Natural killer cell (primary cell): ENCODE measurements around the gene TMBIM6. TPM values are rescaled to one million over a fixed set of nuclear protein-coding genes. Genes with fewer than 3 reads are reported as not detected.

ENCODE experiments used
- ATAC-seq, 3 donors: fragments of 150-1000 bp in 2 of 3; fragments of 200-7000 bp in 1 of 3; cut with Tn5 transposase; 1 replicate in 1 of 3; 2 replicates in 2 of 3; pipeline ENCODE4 v1.10.0; 2021; ENCODE audit warnings: mild to moderate bottlenecking in 2 of 3, moderate library complexity in 2 of 3
- DNase-seq, 2 donors: peaks; one replicate each; pipeline versions ENCODE4 v3.0.0 to v3.0.0-alpha.2; 2013 to 2021; ENCODE audit warnings: mixed read lengths in 1 of 2
- H3K27ac ChIP-seq: one replicate; pipeline ENCODE4 v1.5.1; 2013; ENCODE audit warnings: mild to moderate bottlenecking, low read length
- H3K27me3 ChIP-seq: one replicate; pipeline ENCODE4 v1.6.1; 2013; ENCODE audit warnings: low read length; ENCODE audit not compliant: control insufficient read depth, insufficient read depth
- H3K36me3 ChIP-seq: one replicate; pipeline ENCODE4 v1.6.1; 2013; ENCODE audit warnings: low read length; ENCODE audit not compliant: control insufficient read depth, insufficient read depth
- H3K4me1 ChIP-seq: one replicate; pipeline ENCODE4 v1.6.1; 2013; ENCODE audit warnings: low read length; ENCODE audit not compliant: control insufficient read depth, insufficient read depth
- H3K4me3 ChIP-seq: one replicate; pipeline ENCODE4 v1.5.1; 2013; ENCODE audit warnings: low read length
- H3K9me3 ChIP-seq: one replicate; pipeline ENCODE4 v1.6.1; 2013; ENCODE audit warnings: low read length; ENCODE audit not compliant: control insufficient read depth, insufficient read depth
- H3K27ac Mint-ChIP-seq, 2 donors: one replicate each; pipeline ENCODE4 v1.8.0; 2022; ENCODE audit warnings: mild to moderate bottlenecking in 2 of 2, mixed read lengths in 2 of 2, moderate library complexity in 1 of 2
- H3K27me3 Mint-ChIP-seq, 2 donors: one replicate each; pipeline ENCODE4 v1.8.0; 2022; ENCODE audit warnings: low read depth in 2 of 2, mixed read lengths in 2 of 2
- H3K36me3 Mint-ChIP-seq: one replicate; pipeline ENCODE4 v1.8.0; 2022; ENCODE audit warnings: mixed read lengths
- H3K4me1 Mint-ChIP-seq, 2 donors: one replicate each; pipeline ENCODE4 v1.8.0; 2022; ENCODE audit warnings: mixed read lengths in 2 of 2
- H3K4me3 Mint-ChIP-seq: one replicate; pipeline ENCODE4 v1.8.0; 2022; ENCODE audit warnings: mild to moderate bottlenecking, moderate library complexity, mixed read lengths
- H3K9me3 Mint-ChIP-seq, 2 donors: one replicate each; pipeline ENCODE4 v1.8.0; 2022; ENCODE audit warnings: mixed read lengths in 2 of 2
- CTCF ChIP-seq: fragments of 200-600 bp; IDR thresholded peaks from one replicate; pipeline ENCODE4 v1.8.0; 2022; ENCODE audit warnings: antibody characterized with exemption
- WGBS: methylation state at CpG from one replicate; pipeline ENCODE4 v1.1.7; 2013; ENCODE audit warnings: missing lambda C conversion rate; ENCODE audit not compliant: insufficient coverage; 5-methylcytosine and 5-hydroxymethylcytosine counted together
- intact Hi-C: fragments of 100-400 bp; cut with micrococcal nuclease; formaldehyde crosslinking; loops from one replicate; pipeline ENCODE4 v1.14.2; 2022
- total RNA-seq, 4 donors: library from RNA; stranded (reverse); fragments of 120-200 nt in 1 of 4; gene quantifications; one replicate each; pipeline versions ENCODE4 v1.2.3 to v1.2.4, GENCODE V29; 2013 to 2022

Gene TMBIM6
- total RNA-seq, 3 donors from 2014 or later (not counting 1 experiment from before 2014, with no cell fraction given): 326 to 375 (median 366) TPM

- no peaks in the 10 kb centered on the region for H3K27me3 Mint-ChIP-seq
- Histone ChIP-seq H3K9me3 (no peaks in the 10 kb centered on the region), H3K36me3 (peaks cover 9% of the 10 kb centered on the region), H3K27me3 (no peaks in the 10 kb centered on the region), H3K4me1 (no peaks in the 10 kb centered on the region), H3K27ac (no peak overlapping the region), H3K4me3 (no peak overlapping the region)
- WGBS: 88% methylated on average over 12 of the region's 12 CpGs
- no peak for ATAC-seq
- no peak for DNase-seq
- no peaks in the 10 kb centered on the region for H3K36me3 Mint-ChIP-seq
- no peak overlapping the region for H3K4me3 Mint-ChIP-seq
- no peaks in the 10 kb centered on the region for H3K9me3 Mint-ChIP-seq
- peaks cover 7 to 8% of the 10 kb centered on the region in 2 donors for H3K4me1 Mint-ChIP-seq
- TF ChIP-seq CTCF: no peak
- H3K27ac Mint-ChIP-seq: no peak overlapping the region
- intact Hi-C loops: no loop called here
Measured at GRCh38 chr12:49807991-49808580, 66.7 kb downstream of the TMBIM6 start.

- no peaks in the 10 kb centered on the region for H3K9me3 Mint-ChIP-seq
Measured at GRCh38 chr12:49808686-49809380, 67.5 kb downstream of the TMBIM6 start.

GRCh38 chr12:49809381-49809905 is 68.1 kb downstream of the TMBIM6 start:
- Histone ChIP-seq H3K27me3 (no peaks in the 10 kb centered on the region), H3K36me3 (peaks cover 5% of the 10 kb centered on the region), H3K27ac (no peak overlapping the region), H3K9me3 (no peaks in the 10 kb centered on the region), H3K4me3 (no peak overlapping the region), H3K4me1 (no peaks in the 10 kb centered on the region)
- no peaks in the 10 kb centered on the region for H3K27me3 Mint-ChIP-seq
- no peak overlapping the region for H3K27ac Mint-ChIP-seq
- no peak for DNase-seq
- 94% methylated on average over 3 of the region's 4 CpGs for WGBS
- H3K9me3 Mint-ChIP-seq: no peaks in the 10 kb centered on the region
- no peak for TF ChIP-seq CTCF
- ATAC-seq: no peak
- no peak overlapping the region for H3K4me3 Mint-ChIP-seq
- peaks cover 7 to 8% of the 10 kb centered on the region in 2 donors for H3K4me1 Mint-ChIP-seq
- no peaks in the 10 kb centered on the region for H3K36me3 Mint-ChIP-seq
- intact Hi-C loops: no loop called here

More at GRCh38 chr12:49808686-49809380, 67.5 kb downstream of the TMBIM6 start:
- Mint-ChIP-seq H3K4me3 (no peak overlapping the region), H3K4me1 (peaks cover 7 to 8% of the 10 kb centered on the region in 2 donors), H3K27me3 (no peaks in the 10 kb centered on the region), H3K36me3 (no peaks in the 10 kb centered on the region), H3K27ac (no peak overlapping the region)
- ATAC-seq (no peak), DNase-seq (no peak)
- Histone ChIP-seq H3K27ac (no peak overlapping the region), H3K9me3 (no peaks in the 10 kb centered on the region), H3K36me3 (peaks cover 6% of the 10 kb centered on the region), H3K27me3 (no peaks in the 10 kb centered on the region), H3K4me3 (no peak overlapping the region), H3K4me1 (no peaks in the 10 kb centered on the region)
- intact Hi-C loops: no loop called here
- 87% methylated on average over 13 of the region's 14 CpGs for WGBS
- no peak for TF ChIP-seq CTCF
